ENCODE measurements around the gene NTRK3.

Gene NTRK3

DNA sequence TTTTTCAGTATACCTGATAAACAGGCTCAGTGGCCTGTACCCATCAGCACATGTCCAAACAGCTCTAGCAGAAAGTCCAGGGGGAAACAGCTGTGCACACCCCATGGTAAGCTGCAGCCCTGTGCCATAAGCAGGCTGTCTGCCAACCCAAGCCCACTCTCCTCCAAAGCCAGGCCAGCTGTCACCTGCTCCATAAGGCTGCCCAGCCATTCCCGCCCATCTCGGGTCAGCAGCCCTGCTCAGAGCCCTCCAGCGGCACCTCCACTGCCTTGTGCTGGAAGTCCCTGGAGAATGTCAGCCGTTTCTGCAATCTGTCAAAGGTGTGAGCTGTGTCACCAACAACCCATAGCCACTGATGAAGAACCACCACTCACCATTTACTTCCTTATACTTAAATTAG, 82.0 kb downstream of the NTRK3 start:
- no peak for DNase-seq

DNA sequence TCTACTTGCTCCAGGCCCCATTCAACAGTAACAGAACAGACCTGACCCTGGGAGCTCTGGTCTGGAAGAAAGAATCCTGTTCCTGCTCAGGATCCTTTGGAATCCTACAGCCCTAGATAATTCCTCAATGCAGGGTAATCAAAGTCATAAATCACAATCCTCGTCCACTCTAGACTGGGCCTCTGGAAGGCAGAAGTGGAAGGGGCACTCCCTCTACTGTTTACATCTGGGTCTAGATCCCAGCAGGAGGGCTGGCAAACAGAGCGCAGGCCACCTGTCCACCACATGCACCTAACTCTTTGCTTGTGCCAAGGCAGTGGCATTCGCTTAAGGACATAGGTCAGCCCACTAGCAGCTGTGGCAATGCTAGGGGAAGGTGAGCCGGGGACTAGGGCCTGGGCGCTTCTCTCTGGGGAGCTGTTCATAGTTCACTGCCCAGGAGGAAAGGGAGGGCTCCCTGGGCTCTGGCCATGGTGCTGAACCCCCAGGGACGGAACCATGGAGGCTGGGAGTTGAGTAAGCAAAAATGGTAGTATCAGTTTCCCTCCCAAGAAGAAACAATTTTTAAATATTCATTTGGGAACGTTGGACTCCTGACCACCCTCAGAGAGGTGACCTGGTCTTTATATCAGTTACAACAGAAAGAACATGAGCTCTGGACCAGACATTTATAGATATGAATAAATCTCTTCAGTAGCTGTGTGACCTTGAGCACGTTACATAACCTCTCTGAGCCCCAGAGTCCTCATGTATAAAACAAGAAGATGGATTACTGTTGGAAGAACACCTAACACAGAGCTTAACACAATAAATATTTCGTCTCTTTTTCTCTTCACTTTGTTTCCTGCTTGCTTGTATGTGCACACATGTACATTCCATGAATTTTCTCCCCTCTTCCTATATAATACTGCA, 90.2 kb downstream of the NTRK3 start:
- peak; percentile 6 for DNase-seq

DNA sequence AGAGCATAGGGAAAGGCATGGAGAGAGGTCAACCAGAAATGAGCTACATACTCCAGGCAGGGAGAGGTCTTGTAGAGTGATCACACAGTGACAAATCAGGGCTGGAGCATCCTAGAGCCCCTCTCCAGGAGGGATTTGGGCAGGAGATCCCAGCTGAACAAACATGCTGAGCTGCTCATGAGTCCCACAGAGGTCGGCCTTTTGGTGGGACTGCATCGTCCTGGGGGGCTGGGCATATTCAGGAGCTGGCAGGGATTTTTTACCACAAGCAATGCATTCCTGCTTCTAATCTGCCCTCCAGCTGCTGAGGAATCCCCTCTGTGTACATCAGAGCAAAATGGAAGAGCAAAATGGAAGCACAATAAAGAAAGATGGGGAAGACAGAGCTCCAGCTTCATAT, 94.9 kb downstream of the NTRK3 start:
- no peak for DNase-seq

DNA sequence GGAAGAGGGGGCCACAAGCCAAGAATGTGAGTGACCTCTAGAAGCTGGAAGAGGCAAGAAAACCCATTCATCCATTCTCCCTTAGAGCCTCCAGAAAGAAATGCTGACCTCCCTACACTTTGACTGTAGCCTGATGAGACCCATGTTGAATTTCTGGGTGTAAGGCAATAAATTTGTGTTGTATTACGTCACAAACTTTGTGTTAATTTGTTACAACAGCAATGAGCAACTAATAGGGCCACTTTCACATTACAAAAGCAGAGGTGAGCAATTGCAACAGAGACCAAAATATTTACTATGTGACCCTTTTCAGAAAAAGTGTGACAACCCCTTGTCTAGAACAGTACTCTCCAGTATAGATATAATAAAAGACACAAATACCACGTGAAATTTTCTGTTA, 101.2 kb downstream of the NTRK3 start:
- DNase-seq = no peak

DNA sequence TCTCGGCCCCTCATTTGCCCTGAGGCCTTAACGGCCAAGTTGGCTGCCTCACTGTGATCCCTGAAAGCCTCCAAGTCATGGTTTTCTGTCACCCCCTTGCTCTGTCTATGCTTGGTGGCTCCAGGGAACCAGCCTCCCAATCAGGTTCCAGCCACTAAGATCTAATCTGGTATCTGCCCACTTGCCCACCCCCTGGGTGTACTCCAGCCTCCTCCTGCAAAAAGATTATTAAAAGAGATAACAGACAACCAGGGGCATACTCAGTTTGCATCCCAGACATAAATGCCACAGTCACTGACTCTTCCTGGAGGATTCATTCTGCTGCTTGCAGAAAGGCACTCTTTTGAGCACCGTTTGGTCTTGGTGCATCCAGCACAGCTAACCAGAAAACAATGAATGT, 103.9 kb downstream of the NTRK3 start:
- no peak for DNase-seq

DNA sequence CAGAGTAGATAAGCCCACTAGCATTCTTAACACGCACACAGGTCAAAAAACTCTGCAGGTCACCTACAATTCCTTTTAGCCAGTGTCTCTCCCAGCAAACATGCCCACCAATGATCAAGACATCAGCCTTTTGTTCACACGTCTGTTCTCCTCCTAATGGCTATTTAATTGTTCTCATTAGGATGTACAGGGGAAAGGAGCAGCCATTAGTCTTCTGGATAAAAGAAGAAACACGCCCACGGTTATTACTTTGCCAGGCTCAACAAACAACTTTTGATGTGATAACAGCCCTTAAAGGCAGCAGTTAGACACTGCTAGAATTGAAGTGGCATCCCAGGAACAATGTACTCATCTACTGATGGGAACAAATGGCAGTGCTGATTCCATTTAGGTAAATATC, 108.8 kb downstream of the NTRK3 start:
- no peak for DNase-seq

DNA sequence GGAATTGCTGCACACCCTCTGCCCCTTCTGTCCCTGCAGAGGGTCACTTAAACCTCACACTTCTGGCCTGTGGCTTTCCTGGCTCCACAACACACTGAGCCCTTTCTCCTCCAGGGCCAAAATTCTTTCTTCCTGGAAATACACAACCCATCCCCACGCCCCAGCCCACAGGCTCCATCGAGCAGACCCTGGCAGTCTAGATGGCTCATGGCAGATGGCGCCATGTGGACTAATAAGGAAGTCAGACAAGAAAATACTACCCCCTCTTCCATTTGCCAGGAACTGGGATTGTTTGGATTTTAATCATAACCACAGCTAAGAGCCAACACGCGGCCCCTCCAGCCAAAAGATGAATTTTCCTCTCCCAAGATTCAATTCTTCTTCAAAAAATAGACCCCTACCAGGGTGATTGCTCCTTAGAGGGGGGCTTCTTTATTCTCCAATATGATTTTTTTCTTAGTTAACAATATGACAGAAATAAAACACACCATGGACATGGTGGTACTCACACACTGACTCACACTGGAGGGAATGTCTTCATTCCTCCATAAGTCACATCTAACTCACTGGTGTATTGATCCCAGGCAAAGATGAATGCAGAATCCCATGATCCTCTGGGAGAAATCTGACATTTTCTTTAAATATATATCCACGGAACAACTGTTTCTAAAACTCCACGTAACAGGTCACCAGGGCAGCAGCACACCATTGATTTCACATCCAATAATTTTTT, 111.5 kb downstream of the NTRK3 start:
- DNase-seq = no peak

DNA sequence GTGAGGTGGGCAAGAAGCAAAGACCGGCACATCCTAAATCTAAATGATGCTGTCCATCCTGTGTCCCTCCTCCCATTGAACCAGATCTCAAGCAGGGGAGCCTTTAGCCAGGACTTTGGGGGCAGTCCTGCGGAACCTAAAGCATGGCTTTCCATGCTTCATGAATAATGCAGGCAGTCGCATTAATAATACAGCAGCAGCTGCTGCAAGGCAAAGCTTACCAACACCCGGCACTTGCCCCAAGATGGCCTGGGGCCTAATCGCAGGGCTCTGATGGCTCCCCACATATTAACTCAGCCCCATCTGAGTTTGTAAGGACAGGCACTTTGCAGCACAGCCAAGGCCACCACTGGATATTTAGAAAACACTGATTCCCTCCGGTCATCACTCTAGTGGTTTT, 114.4 kb downstream of the NTRK3 start:
- DNase-seq = no peak

DNA sequence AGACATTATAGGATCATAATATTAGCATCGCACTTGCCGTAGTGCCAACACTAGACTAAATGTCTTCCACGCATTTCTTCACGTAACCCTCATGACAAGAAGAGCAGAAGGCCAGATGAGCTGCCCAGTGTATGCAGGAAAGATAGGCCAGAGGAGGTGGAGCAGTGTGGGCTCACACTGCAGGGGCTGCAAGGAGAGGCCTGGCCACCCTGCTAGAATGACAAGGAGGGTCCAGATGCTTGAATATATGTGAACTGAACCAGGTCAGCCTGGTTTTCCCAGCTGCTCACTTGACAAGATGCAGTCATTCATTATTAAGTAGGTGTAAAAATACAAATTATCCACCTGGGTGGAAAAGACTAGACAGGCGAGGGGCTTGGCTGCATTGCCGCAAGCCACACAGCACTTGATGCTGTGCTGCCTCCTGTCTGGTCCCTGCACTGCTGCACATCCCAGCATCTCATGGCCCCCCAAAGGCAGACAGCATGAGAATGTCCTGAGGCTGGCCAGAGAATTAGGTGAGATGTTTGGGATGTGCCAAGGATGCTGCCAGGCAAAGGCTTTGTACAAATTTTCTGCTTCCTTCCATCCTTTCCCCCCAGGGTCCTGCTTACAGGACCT, 115.2 kb downstream of the NTRK3 start:
- no peak for DNase-seq

DNA sequence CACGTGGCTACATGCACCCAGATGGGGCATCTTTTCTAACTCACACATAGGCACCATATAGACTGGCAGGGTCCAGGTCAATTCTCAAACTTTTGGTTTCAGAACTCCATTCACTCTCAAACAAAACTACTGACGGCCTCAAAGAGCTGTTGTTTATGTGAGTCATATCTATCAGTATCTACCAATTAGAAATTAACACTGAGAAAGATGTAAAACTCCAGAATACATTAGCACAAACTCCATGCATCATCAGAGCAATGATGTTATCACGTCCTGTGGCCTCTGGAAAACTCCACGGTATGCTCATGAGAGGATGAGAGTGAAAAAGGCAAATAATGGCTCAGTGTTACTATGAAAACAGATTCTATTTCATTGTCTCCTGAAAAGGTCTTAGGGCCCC, 116.1 kb downstream of the NTRK3 start:
- DNase-seq = no peak

DNA sequence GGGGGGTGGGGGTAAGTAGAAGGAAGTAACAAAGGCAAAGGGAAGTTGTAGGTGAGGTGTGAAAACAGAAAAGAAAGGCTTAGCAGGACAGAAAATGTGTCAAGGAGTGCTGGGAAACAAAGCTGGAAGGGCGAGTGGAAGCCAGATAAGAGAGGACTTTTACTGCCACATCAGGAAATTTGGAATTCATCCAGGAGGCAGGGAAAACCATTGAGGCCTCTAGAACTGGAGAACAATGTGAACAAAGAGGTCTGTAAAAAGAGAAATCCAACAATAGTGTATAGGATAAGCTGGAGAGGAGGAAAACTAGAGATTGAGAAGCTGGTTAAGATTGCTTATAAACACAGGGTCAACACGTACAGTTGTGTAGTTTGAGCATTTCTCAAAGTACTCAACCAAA, 116.6 kb downstream of the NTRK3 start:
- DNase-seq = no peak

DNA sequence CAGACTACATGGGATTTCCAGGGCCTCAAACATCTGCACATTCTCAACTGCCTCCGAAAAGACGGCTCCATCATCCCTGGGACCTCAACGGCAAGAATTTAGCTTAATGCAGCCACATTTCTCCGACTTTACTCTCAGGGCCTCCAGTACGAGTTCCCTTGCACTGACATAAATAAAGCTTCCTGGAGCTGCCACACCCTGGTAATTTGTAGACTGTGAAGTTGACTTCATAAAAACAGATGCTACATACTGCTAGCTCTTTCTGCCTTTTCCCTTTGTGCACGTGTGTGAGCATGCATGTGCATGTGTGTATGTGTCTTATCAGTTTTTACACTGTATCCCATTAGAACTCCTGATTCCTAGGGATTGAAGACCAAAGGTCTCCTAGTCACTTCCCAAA, 122.7 kb downstream of the NTRK3 start:
- no peak for DNase-seq

DNA sequence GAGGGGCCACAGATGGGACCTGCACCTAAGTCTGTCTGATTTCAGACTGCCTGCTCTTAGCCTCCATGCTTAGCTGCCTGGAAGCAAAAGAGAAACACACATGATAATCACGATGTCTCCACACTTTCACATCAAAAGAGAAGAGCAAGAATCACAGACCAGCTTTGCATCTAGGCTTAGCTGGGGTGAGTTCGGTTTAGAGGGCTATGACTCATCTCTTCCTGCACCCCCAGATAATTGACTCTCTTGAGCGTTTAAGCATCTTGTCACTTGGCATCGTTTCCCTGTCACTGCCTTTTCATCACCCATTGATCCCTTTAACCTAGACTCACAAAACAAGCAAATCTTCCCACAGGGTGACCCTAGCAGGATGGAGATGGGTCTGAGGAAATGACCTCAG, 124.0 kb downstream of the NTRK3 start:
- peak; percentile 3 for DNase-seq

DNA sequence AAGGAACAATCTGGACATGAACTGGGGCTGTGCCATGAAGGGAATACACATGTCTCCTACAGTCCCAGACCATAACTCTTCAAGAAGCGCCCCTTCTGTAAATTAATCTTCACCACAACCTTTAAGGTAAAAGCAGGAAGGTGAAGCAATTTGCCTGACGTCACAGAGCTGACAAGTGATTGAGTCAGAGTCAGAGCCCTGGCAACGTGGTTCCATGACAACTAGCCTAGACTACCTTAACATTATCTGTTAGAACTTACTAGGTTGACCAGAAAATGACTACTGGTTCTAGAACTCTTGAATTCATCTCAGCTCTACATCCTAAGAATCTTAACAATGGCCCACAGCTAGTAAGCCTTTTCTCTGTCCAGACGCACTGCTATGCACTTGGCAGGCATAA, 124.6 kb downstream of the NTRK3 start:
- no peak for DNase-seq

DNA sequence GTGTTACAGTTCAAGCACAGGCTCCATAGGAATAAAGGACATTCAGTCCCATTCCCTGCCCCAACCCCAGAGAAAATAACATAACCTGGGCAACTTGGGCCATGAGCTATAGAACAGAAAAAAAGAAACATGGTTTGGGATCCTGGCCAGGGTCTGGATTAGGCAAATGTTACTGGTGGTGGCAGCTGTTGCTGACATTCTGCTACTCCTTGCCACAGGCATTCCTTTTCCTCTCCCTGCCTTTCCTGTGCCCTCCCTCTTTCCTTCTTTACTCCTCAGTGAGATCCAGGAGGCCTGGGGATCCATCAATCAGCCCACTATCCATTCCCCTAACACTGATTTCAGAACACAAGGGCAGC, 129.1 kb downstream of the NTRK3 start:
- no peak for DNase-seq

DNA sequence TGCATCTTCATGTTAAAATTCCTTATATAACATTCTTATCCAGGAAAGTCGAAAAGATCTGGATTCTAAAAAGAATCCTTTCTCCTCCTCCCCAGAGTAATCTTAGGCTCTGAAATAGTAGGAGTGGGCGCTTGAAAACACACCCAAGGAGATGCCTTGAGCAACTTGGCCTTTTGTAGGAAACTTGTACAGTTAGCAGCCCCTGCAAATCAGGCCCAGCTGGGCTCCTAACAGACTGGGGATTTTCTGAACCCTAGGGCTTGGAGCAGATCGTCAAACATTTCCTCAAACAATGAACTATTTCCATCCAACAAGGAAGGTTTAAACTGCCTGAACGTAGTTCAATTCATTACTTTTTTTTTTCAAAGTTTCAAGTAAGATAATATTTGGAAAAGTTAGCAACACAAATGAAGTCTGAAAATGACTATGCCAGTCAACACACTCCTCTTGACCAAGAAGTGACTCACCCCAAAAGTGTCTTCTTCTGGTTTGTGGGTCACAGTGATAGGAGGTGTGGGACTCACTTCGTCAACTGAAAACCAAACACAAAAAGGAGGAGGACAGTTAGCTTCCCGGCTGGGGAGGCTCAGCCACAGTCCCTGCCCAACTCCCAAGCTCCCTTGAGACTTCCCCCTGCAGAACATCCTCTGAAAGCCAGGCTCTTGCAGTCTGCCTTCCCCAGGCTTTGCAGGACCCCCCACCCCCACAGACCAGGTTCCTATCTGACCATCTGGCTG, 129.7 kb downstream of the NTRK3 start:
- DNase-seq = peak; percentile 60

DNA sequence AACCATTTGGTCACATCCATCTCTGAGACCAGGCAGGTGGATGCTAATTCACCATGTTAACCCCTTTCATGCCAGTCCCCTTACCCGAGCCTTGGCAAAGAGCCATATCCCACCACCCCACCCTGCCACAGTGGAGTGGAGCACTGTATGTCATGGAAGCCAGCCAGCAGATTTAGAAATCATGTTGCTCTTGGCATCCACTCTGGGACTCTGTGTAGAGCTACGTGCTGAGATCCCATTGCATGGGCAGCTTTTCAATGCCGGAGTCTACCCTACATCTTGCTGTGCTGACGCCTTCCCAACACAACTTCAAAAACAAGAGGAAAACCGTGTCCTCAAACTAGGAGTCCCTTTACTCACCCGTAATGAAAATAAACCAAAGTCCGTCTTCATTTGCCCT, 131.0 kb downstream of the NTRK3 start:
- no peak for DNase-seq

DNA sequence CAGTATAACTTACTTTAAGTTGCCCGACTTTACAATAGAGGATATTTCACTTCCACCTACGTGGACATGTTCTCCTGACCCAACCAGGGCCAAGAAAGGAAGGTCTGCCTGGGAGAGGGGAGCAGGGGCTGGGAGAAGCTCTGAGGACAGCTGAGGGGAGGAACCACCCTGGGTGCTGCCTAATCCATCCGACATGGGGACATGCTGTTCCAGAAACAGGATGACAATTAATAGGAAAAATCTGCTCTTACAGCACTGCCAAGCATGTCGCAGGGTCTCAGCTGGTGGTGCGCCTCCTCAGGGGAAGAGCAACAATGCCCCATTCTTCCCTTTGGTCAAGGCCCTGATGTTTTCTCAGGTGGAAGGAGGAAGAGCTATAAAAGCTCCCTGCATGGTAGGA, 132.3 kb downstream of the NTRK3 start:
- no peak for DNase-seq

DNA sequence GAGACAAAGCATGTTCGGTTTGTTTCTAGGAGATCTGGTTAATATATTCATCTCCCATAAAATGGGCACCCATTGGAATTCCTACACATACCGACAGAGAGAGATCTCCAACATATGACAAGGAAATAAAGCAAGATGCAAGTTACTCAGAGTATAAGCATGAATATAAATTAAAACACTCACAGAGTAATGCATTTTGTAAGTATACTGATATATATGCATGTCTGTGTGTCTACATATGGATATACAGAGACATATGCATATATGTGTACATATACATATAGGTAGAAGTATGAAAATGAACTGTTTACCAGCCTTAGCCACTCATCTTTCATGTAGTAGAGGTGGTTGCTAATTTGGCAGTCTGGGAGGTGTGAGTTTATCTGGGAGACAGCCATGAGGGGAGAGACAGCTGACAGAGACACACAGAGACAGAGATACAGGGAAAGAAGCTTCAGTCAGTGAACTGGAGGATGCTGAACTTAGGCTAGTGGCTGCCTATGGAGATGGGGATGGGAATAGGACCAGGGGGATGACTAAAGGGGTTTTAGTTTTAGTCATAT, 134.5 kb downstream of the NTRK3 start:
- no peak for DNase-seq

DNA sequence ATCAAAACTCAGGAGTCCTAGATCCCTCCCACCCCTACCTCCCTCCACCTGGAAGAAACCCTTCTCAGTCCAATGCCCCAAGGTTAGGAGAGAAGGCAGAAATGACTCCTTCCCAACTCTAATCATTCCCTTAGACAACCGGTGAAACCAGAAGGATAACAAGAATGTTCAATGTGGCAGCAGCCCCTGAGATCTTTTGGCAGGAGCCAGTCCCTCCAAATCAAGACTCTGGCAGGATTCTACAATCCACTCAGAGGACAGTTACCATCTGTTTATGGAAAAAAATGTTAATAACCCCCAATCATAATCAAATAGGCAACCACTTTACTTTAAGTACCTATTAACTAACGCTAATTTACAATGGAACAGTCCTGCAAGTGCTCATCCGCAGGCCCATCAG, 136.5 kb downstream of the NTRK3 start:
- no peak for DNase-seq

DNA sequence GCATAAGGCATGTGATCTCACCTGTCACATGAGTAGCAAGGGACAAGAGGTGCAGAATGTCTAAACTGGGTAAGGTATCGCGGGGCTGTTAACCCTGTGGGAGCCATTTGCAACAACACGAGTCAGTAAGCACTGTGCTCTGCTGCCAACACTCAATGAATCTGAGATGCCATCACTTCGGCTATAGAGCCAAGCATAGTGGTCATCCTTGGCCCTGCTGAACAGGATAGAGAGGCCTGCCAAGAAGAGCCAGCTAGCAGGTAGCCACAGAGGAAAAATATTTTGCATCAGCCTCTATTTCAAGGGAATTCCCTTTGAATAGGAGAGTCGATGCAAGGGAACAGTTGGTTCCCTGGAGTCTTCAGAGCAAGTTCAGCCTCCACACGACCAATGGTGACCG, 137.8 kb downstream of the NTRK3 start:
- DNase-seq = no peak

DNA sequence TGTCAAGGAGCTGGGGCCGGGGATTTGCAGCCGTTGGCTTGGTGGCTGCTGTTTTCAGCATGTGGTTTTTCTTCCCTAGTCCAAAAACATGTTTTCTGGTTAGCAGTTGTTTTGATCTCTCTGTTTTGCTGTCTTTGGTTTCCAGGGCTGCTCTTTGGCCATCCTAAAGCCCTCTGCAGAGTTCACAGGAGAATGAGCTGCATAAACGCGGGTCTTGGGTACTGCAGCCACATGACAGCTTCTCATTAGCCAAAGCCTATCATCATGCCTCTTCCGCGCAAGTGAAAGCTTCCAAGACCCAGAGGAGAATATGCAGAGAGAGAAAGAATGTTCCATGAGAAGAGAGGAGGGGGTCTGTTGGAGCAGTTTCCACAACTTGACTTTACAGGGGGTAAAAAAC, 138.5 kb downstream of the NTRK3 start:
- no peak for DNase-seq
